HPDE6-E6E7 (cell line): ENCODE measurements around the gene EI24.

Experiments used
- DNase-seq: peaks from one replicate; pipeline ENCODE4 v3.0.0; 2011; ENCODE audit warnings: missing footprints; ENCODE audit errors: extremely low spot score

EI24 gene

DNA sequence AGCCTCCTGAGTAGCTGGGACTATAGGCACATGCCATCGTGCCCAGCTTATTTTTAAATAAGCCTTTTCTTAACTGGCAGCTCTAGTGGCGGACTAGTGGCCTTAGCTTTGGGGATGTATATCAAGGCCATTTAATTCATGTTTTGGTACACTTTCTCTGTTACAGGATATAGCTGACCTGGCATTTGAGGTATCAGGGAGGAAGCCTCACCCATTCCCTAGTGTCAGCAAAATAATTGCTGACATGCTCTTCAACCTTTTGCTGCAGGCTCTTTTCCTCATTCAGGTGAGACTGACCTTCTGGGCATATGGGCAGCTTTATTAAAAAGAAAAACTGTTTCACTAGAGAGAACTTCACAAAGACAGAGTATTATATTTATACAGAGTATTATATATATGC, 9.5 kb downstream of the EI24 start:
- no peak for DNase-seq

DNA sequence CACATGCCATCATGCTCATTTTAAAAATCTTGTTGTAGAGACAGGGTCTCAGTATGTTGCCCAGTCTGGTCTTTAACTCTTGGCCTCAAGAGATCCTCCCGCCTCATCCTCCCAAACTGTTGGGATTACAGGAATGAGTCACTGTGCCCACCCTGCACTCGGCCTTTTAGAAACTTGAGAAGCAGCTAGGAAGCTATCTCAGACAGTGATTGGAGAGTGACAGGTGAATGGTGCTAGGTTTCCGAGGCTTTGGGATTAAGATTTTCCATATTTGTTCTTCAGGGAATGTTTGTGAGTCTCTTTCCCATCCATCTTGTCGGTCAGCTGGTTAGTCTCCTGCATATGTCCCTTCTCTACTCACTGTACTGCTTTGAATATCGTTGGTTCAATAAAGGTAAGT, 10.5 kb downstream of the EI24 start:
- DNase-seq = no peak

- no peak for DNase-seq
Measured at GRCh38 chr11:125583496-125583895, 14.2 kb downstream of the EI24 start.

DNA sequence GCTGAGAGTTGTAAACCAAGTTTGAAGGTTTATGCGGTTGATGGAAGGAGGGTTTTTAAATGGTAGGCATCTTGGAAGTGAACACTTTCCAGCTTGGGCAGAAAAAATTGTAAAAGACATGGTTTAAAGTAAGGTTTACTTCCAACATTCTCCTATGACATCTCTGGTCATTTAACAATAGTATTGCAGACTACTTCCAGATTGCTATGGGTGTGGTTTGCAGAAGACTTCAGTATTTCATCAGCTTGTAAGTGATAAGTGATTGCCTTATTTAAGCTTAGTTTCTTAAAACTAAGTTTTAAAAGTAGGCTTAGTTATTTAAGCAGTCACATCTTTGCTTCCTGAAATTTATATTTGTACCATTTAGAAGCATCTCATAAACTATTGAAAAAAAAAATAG, 16.2 kb downstream of the EI24 start:
- DNase-seq = no peak

GRCh38 chr11:125586623-125587022, 17.3 kb downstream of the EI24 start:
- DNase-seq = no peak

DNA sequence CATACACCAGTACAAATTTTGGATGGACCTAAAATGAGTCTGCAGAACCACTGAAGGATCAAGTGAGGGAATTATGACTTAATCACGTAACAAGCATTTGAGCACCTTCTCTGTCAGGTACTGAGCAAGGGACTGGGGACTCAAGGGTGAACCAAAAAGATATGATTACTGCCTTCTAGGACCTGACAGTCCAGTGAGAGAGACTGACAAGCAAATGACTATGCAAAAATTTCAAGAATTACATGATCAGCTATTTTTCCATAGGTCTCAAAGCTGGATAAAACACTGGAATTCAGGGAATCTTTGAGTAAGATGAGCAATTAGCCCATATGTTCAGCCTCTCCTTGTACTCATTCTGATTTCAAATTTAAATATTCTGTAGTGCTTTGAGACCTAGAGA, 18.2 kb downstream of the EI24 start:
- DNase-seq = no peak

DNA sequence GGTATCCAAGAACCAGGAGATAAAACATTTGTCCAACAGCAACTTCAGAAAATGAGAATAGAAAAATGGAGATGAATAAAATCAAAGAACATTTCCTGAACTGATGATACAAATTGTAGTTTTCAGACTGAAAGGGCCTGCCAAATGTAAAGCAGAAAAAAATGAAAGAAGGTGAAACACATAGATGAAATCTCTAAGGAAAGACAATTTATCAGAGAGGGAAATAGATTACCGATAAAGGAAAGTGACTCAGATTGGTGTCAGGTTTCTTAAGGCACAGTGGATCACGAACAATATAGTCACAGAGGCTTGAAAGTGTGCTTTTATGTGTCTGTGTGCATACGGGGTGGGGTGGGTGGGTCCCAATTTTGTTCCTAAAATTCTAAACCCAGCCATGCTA, 19.2 kb downstream of the EI24 start:
- no peak for DNase-seq

- peak; percentile 43 for DNase-seq
Measured at GRCh38 chr11:125591649-125592304, 22.5 kb downstream of the EI24 start.

- DNase-seq = peak; percentile 99
Measured at GRCh38 chr11:125592305-125593113, 23.2 kb downstream of the EI24 start, which contains the start of gene STT3A. TSS of gene STT3A (plus strand) at chr11:125592852. CDS start at chr11:125595916, 3,064 bp downstream.

DNA sequence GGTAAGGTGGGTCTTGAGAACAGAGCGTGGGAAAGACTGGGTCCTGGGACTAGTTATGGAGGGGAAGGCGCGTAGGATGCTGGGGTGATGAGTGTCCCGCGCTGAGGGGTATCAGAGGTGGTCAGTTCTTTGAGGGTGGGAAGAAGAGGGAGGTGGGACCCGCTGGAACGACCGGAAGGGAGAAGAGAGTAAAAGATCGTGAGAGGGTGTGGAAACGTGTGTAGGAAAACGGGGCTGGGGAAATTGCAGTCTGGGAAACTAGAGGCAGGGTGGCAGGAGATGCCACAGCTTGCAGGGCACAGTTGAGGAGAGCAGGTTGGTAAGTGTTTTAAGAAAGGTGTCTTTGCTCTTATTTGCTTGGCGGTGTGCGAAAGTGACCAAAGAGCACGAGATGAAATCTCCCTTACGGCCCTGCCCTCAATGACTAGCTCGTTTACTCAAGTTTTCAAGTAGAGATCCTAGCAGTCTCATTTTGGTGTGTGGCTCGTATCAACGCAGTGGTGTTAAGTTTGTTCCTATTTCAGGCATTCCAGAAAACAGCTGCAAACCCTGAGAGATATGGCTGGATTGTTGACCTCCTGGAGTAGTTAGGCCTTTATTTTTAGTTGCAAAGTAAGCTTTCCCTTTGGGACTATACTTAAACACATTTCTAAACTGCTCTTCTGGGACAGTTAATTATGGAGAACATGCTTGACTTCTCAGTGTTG, 24.0 kb downstream of the EI24 start:
- no peak for DNase-seq

DNA sequence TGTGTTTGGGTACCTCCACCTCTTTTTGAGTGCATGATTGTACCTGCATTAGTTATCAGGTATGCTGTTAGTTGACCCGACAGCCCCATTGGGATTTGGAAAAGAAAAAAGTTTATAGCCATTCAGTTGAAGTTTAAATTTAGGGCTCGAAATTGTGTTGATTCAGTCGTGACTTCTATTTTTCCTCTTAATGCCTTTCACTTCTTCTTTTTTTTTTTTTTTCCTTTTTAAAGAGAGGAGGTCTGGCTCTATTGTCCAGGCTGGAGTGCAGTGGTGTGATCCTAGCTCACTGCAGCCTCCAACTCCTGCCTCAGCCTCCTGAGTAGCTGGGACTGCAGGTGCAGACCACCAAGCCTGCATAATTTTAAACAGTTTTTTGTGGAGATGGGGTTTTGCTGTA, 25.7 kb downstream of the EI24 start:
- DNase-seq = no peak

- DNase-seq = no peak
Measured at GRCh38 chr11:125600663-125601062, 31.4 kb downstream of the EI24 start.

- no peak for DNase-seq
Measured at GRCh38 chr11:125603207-125603606, 33.9 kb downstream of the EI24 start.

- DNase-seq = no peak
Measured at GRCh38 chr11:125605417-125605816, 36.1 kb downstream of the EI24 start.

DNA sequence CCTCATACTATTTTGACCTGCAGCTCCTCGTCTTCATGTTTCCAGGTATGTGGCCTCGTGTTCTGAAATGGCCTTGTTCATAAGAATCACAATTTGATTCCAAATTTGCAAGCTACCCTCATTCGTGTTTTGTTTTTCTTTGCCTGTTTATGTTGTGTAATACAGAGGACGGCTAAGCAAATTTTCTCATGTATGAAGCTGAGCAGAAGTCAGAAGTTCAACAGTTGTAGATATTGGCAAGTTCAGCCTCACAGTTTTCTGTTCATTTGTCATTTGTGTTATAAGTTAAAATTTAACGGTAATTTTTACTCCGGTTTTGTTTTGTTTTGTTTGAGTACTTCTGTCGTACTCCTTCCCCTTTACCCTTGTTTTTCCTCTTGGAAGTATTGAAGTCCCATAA, 40.3 kb downstream of the EI24 start:
- DNase-seq = no peak

GRCh38 chr11:125618383-125618782, 49.1 kb downstream of the EI24 start:
- DNase-seq = no peak

DNA sequence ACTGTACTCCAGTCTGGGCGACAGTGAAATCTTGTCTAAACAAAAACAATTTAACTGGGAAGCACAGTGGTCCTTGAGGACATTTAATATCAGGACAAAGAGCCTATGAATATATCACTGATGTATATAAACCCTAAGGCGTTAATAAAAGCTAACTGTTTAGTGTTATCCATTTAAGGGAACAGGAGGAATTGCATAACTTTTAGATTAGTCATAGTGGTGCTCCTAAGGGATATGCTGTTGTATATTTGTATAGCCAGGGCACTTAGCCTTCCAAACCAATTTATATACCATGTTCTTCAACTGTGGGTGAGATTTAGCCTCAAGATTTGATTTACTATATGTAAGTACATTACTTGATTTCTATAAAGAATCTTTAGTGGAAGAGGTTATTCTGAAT, 52.7 kb downstream of the EI24 start:
- DNase-seq = peak; percentile 25

DNA sequence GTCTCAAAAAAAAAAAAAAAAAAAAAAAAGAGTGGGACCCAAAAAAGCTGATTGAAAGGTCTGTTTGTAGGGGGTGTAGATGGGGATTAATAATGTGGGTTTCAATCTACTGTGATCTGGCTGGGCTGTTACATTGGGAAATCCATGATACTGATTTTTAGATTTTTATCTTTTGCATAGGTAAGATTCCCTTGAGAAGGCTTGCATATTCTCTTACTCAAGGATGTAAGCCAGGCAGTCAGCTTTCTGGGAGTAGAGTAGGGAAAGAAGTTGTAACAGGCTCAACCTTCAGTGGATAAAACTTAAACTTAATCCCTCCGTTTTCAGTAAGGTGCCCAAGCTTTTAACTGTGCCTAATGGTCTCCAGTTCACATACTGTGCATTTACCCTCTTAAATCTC, 53.8 kb downstream of the EI24 start:
- DNase-seq = no peak

DNA sequence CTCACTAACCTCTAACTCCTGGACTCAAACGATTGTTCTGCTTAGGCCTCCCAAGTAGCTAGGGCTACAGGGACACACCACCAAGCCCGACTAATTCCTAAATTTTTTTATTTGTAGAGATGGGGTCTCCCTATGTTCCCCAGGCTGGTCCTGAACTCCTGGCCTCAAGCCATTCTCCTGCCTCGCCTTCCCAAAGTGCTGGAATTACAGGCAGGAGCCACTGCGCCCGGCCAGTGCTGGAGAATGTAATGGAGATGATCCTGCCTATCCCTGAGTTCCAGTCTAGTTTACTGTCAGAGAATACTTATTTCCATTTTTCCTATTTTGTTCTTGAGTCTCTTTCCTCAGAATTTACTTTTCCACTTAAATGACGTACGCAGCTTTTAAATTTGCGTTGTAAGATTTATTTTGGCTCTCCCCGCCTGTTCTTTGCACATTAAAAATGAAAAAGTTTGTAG, 55.5 kb downstream of the EI24 start, which contains the start of gene CHEK1:
CHEK1 (plus strand) TSS at position 408 of the 458 bp plus-strand sequence. CDS start 1,606 bp downstream, outside the sequence.
- no peak for DNase-seq

DNA sequence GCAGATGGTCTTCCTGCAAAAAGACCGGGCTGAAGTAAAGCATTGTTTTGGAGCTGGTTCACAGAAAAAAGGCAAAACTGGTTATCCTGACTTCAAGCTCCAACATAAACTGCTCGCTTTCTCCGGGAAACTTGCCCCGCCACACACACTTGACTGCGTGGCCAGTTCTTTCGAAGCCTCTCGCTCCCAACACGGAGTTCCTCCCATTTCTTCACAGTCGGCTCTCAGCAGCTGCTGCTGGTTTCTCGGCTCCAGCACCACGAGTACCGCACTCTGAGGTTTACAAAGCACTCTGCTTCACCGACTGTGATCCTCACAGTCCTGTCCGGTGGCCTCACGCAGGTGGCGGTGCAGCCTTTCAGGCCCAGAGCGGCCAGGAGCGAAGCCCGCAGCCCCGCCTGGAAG, 56.0 kb downstream of the EI24 start:
- DNase-seq = no peak

DNA sequence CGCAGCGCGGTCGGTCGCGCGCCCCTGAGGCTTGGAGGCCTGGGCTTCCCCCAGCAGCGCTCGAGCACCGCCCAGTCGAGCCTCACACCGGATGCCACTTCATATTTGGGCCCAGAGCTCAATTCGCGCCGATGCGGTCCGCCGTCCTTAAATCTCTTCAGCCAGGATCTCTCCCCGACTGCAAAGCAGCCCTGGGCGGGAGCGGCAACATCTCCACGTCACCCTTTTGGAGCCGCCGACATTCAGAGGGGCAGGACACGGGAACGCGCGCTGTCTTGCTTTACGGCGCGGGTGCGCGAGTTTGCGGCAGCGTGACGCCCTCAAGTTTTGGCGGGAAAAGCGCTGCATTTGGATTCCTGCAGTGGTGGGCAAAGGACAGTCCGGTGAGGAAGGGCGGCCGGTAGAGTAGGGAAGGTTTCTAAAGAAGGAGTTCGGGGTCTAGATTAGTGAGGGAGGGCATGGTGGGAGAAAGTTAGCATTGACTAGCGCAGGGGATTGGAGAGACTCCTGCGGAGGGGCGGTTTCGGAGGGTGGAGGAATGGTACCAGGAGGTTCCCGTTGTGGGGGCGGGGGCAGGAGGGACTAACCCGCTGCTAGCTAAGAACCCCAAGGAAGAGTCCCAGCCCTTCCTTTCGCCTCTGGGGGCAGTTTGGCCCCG, 56.5 kb downstream of the EI24 start:
- DNase-seq = peak; percentile 72
